Fibroblast of lung (primary cell): ENCODE measurements around the gene LBH. TPM values are rescaled to one million over a fixed set of nuclear protein-coding genes. Genes with fewer than 3 reads are reported as not detected.

Source experiments
- DNase-seq, 2 donors: peaks; one replicate each; pipeline versions ENCODE4 v3.0.0 to v3.0.0-alpha.2; 2010; ENCODE audit warnings: low read depth in 2 of 2
- H2AFZ ChIP-seq: 2 replicates; pipeline ENCODE4 v1.5.1; 2012; ENCODE audit warnings: low read length, control low read depth, inconsistent platforms
- H3K27ac ChIP-seq: 2 replicates; pipeline ENCODE4 v1.5.1; 2011; ENCODE audit warnings: low read length, control low read depth; ENCODE audit not compliant: insufficient read depth
- H3K27me3 ChIP-seq: 2 replicates; pipeline ENCODE4 v1.5.1; 2011; ENCODE audit warnings: mild to moderate bottlenecking, low read length; ENCODE audit not compliant: control insufficient read depth, insufficient read depth
- H3K36me3 ChIP-seq: 2 replicates; pipeline ENCODE4 v1.5.1; 2011; ENCODE audit warnings: low read length; ENCODE audit not compliant: control insufficient read depth, insufficient read depth
- H3K4me1 ChIP-seq: 2 replicates; pipeline ENCODE4 v1.5.1; 2011; ENCODE audit warnings: low read length; ENCODE audit not compliant: control insufficient read depth, insufficient read depth; ENCODE audit errors: extremely low read depth
- H3K4me2 ChIP-seq: 2 replicates; pipeline ENCODE4 v1.5.1; 2011; ENCODE audit warnings: low read length, control low read depth; ENCODE audit not compliant: insufficient read depth; ENCODE audit errors: extremely low read depth
- H3K4me3 ChIP-seq, 4 experiments: fragments of 200-600 bp in 1 of 4; sonication (generic) in 1 of 4; replicated peaks in 1 of 4; 2 replicates each; pipeline ENCODE4 v1.5.1; 2011 to 2016; ENCODE audit warnings: low read length in 4 of 4, low read depth in 3 of 4, mild to moderate bottlenecking in 3 of 4, control low read depth in 2 of 4, inconsistent platforms in 1 of 4, mixed read lengths in 1 of 4; ENCODE audit not compliant: insufficient read depth in 1 of 4; ENCODE audit errors: control extremely low read depth in 1 of 4
- H3K79me2 ChIP-seq: 2 replicates; pipeline ENCODE4 v1.5.1; 2012; ENCODE audit warnings: mild to moderate bottlenecking, low read length, inconsistent platforms; ENCODE audit not compliant: control insufficient read depth, insufficient read depth
- H3K9ac ChIP-seq: 2 replicates; pipeline ENCODE4 v1.5.1; 2011; ENCODE audit warnings: mild to moderate bottlenecking, low read length, control low read depth; ENCODE audit not compliant: insufficient read depth
- H3K9me3 ChIP-seq: 2 replicates; pipeline ENCODE4 v1.5.1; 2012; ENCODE audit warnings: low read depth, low read length; ENCODE audit not compliant: control insufficient read depth, insufficient read depth
- H4K20me1 ChIP-seq: 2 replicates; pipeline ENCODE4 v1.5.1; 2011; ENCODE audit warnings: low read length; ENCODE audit not compliant: control insufficient read depth, insufficient read depth; ENCODE audit errors: extremely low read depth
- CTCF ChIP-seq, 2 donors: IDR thresholded peaks in 1 of 2; conservative IDR thresholded peaks in 1 of 2; 1 replicate in 1 of 2; 2 replicates in 1 of 2; pipeline ENCODE4 v1.5.1; 2011 to 2012; ENCODE audit warnings: low read length in 2 of 2, control low read depth in 1 of 2, inconsistent platforms in 1 of 2, low read depth in 1 of 2, mild to moderate bottlenecking in 1 of 2
- EZH2 ChIP-seq: IDR thresholded peaks from 2 replicates; pipeline ENCODE4 v1.5.1; 2012; ENCODE audit warnings: low read length, control low read depth, mild to moderate bottlenecking; ENCODE audit errors: missing control alignments
- polyA plus RNA-seq, 2 donors: library from polyadenylated mRNA; depleted of rRNA in 1 of 2; stranded (reverse) in 1 of 2; unstranded in 1 of 2; fragments of >200 nt; gene quantifications; 2 replicates each; pipeline ENCODE4 v1.2.1, GENCODE V29; 2011 to 2012; ENCODE audit warnings: missing spikeins in 1 of 2
- total RNA-seq: library from RNA; depleted of rRNA; stranded (reverse); fragments of >200 nt; gene quantifications from 2 replicates; pipeline ENCODE4 v1.2.1, GENCODE V29; 2014

LBH gene
- total and polyA plus RNA-seq, 2 donors (not counting 1 experiment from before 2014, with no cell fraction given), result 604 to 926 TPM

DNA sequence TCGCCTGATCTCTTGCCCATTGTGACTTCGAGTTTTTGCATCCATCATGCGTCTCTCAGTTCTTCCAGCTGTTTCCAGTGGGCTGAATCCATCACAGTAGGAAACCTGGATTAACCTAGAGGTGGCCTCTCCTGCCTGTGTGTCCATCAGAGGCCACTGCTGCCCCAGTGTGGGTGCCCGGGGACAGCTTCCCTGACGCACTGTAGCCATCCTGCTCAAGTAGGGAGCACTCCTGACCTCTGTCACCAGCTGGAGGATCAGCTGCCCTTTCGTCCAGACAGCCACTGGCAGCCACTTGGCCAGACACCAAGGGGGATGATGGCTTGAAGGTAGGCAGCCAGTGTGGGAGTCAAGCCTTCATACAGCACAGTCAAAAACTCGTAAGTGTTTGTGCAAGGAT lies 36.9 kb upstream of the LBH start:
- Histone ChIP-seq H3K9me3 (no peaks in the 10 kb centered on the region), H3K9ac (no peak overlapping the region), H3K27me3 (peaks cover 3% of the 10 kb centered on the region), H3K4me3 (no peak overlapping the region), H3K4me2 (no peak overlapping the region), H2AFZ (no peak overlapping the region), H4K20me1 (no peaks in the 10 kb centered on the region), H3K4me1 (no peaks in the 10 kb centered on the region), H3K36me3 (no peaks in the 10 kb centered on the region), H3K27ac (no peak overlapping the region), H3K79me2 (no peaks in the 10 kb centered on the region)
- DNase-seq, result no peak
- no peak for TF ChIP-seq CTCF (conservative IDR thresholded peaks at IDR 0.05 in 1 of 2, IDR thresholded peaks at IDR 0.05 in 1 of 2; ENCODE audit: low read depth in 1 of 2, low read length in 2 of 2)
- TF ChIP-seq EZH2, result no peak

GRCh38 chr2:30195016-30195415 lies 36.3 kb upstream of the LBH start:
- no peak overlapping the region for H3K9ac ChIP-seq
- TF ChIP-seq CTCF (conservative IDR thresholded peaks at IDR 0.05 in 1 of 2, IDR thresholded peaks at IDR 0.05 in 1 of 2; ENCODE audit: low read depth in 1 of 2, low read length in 2 of 2) (no peak), EZH2 (no peak)
- H3K4me1 ChIP-seq, result no peaks in the 10 kb centered on the region
- no peak overlapping the region for H3K27ac ChIP-seq
- DNase-seq, result no peak
- H3K4me3 ChIP-seq, result no peak overlapping the region
- H3K27me3 ChIP-seq, result peaks cover 3% of the 10 kb centered on the region
- H2AFZ ChIP-seq, result no peak overlapping the region
- no peaks in the 10 kb centered on the region for H3K79me2 ChIP-seq
- no peaks in the 10 kb centered on the region for H3K9me3 ChIP-seq
- no peaks in the 10 kb centered on the region for H3K36me3 ChIP-seq
- H3K4me2 ChIP-seq, result no peak overlapping the region
- H4K20me1 ChIP-seq, result no peaks in the 10 kb centered on the region

DNA sequence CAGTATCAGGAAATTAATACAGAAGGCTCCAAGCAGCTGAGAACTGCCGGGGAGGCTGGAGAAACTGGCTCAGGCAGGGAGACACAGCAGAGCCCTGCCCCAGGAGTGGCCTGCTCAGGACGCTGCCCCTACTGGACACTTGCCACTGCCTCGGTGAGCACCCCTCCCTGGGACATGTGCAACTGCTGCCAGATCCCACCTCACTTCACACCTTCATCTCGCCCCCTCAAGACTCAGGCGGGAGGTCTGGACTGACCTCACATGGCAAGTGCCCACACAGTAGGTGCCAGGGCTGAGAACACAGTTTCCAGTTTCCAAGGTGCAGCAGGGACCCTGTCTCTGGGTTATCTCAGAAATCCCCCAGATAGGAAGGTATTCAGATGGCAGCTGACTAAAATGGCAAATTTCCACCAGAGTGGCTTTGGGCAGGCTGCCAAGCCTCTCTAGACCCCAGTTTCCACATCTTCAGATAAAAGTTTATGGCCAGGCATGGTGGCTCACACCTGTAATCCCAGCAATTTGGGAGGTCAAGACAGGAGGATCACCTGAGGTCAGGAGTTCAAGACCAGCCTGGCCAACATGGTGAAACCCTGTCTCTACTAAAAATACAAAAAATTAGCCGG lies 33.7 kb upstream of the LBH start:
- no peak for DNase-seq
- Histone ChIP-seq H3K36me3 (no peaks in the 10 kb centered on the region), H3K4me2 (no peak overlapping the region), H3K27me3 (no peaks in the 10 kb centered on the region), H3K4me3 (no peak overlapping the region), H3K79me2 (no peaks in the 10 kb centered on the region), H2AFZ (no peak overlapping the region), H3K9ac (no peak overlapping the region), H3K27ac (no peak overlapping the region), H3K9me3 (no peaks in the 10 kb centered on the region), H4K20me1 (no peaks in the 10 kb centered on the region), H3K4me1 (no peaks in the 10 kb centered on the region)
- TF ChIP-seq EZH2 (no peak), CTCF (conservative IDR thresholded peaks at IDR 0.05 in 1 of 2, IDR thresholded peaks at IDR 0.05 in 1 of 2; ENCODE audit: low read depth in 1 of 2, low read length in 2 of 2) (no peak)
